ENCODE data around the gene KLRC4.
"Not testable (repeated sequence)": the region's sequence is repeated elsewhere in the genome, so short reads cannot be mapped to it uniquely, and the experiment has no call there.

KLRC4 gene

GRCh38 chr12:10409392-10409791, at the start of gene KLRC4:
Gene KLRC4, minus strand, starts transcription at chr12:10409757. Its CDS starts 182 bp downstream, at chr12:10409575.
- no peak for DNase-seq (ENCODE audit: low read depth in 2 of 3, low spot score in 2 of 3)

GRCh38 chr12:10457760-10458159, 48.2 kb upstream of the KLRC4 start:
- no peak for DNase-seq (ENCODE audit: low read depth in 2 of 3, low spot score in 2 of 3)

- no peak for DNase-seq (ENCODE audit: low read depth in 2 of 3, low spot score in 2 of 3)
Measured at GRCh38 chr12:10456856-10457255, 47.3 kb upstream of the KLRC4 start.

- no peak for DNase-seq (ENCODE audit: low read depth in 2 of 3, low spot score in 2 of 3)
Measured at GRCh38 chr12:10455766-10456165, 46.2 kb upstream of the KLRC4 start.

- DNase-seq (ENCODE audit: low read depth in 2 of 3, low spot score in 2 of 3): no peak
Measured at GRCh38 chr12:10454531-10454930, 45.0 kb upstream of the KLRC4 start.

GRCh38 chr12:10453156-10453555, 43.6 kb upstream of the KLRC4 start, which contains the start of gene KLRC1:
Gene KLRC1, minus strand, starts transcription at chr12:10453377. Its CDS starts 2,221 bp downstream, at chr12:10451156.
- DNase-seq (ENCODE audit: low read depth in 2 of 3, low spot score in 2 of 3): no peak

- DNase-seq (ENCODE audit: low read depth in 2 of 3, low spot score in 2 of 3): no peak
Measured at GRCh38 chr12:10448236-10448635, 38.7 kb upstream of the KLRC4 start.

GRCh38 chr12:10446052-10446451, 36.5 kb upstream of the KLRC4 start:
- not testable (repeated sequence) for DNase-seq (ENCODE audit: low read depth in 2 of 3, low spot score in 2 of 3)

GRCh38 chr12:10441144-10441543, 31.6 kb upstream of the KLRC4 start:
- DNase-seq (ENCODE audit: low read depth in 2 of 3, low spot score in 2 of 3): not testable (repeated sequence)

GRCh38 chr12:10439608-10440274, 30.2 kb upstream of the KLRC4 start:
- not testable (repeated sequence) for DNase-seq (ENCODE audit: low read depth in 2 of 3, low spot score in 2 of 3)

- DNase-seq (ENCODE audit: low read depth in 2 of 3, low spot score in 2 of 3): not testable (repeated sequence)
Measured at GRCh38 chr12:10437601-10438000, 28.0 kb upstream of the KLRC4 start.

GRCh38 chr12:10435816-10436215, 26.3 kb upstream of the KLRC4 start, which contains the start of gene KLRC2:
Gene KLRC2, minus strand, starts transcription at chr12:10436010. Its CDS starts 24 bp downstream, at chr12:10435986.
- not testable (repeated sequence) for DNase-seq (ENCODE audit: low read depth in 2 of 3, low spot score in 2 of 3)

GRCh38 chr12:10430623-10431022, 21.1 kb upstream of the KLRC4 start:
- not testable (repeated sequence) for DNase-seq (ENCODE audit: low read depth in 2 of 3, low spot score in 2 of 3)

GRCh38 chr12:10425938-10426337, 16.4 kb upstream of the KLRC4 start:
- DNase-seq (ENCODE audit: low read depth in 2 of 3, low spot score in 2 of 3): not testable (repeated sequence)

- not testable (repeated sequence) for DNase-seq (ENCODE audit: low read depth in 2 of 3, low spot score in 2 of 3)
Measured at GRCh38 chr12:10424260-10424899, 14.8 kb upstream of the KLRC4 start.

- DNase-seq (ENCODE audit: low read depth in 2 of 3, low spot score in 2 of 3): not testable (repeated sequence)
Measured at GRCh38 chr12:10422159-10422558, 12.6 kb upstream of the KLRC4 start.

- DNase-seq (ENCODE audit: low read depth in 2 of 3, low spot score in 2 of 3): not testable (repeated sequence)
Measured at GRCh38 chr12:10420334-10420733, 10.8 kb upstream of the KLRC4 start, which contains the start of gene KLRC3. Gene KLRC3, minus strand, starts transcription at chr12:10420595. Its CDS starts 45 bp downstream, at chr12:10420550.

- DNase-seq (ENCODE audit: low read depth in 2 of 3, low spot score in 2 of 3): no peak
Measured at GRCh38 chr12:10408842-10409241, 715 bp downstream of the KLRC4 start.

GRCh38 chr12:10406725-10407124, 2.8 kb downstream of the KLRC4 start:
- DNase-seq (ENCODE audit: low read depth in 2 of 3, low spot score in 2 of 3): no peak

- no peak for DNase-seq (ENCODE audit: low read depth in 2 of 3, low spot score in 2 of 3)
Measured at GRCh38 chr12:10405294-10405693, 4.3 kb downstream of the KLRC4 start.

- DNase-seq (ENCODE audit: low read depth in 2 of 3, low spot score in 2 of 3): no peak
Measured at GRCh38 chr12:10404798-10405197, 4.8 kb downstream of the KLRC4 start.

GRCh38 chr12:10400829-10401228, 8.7 kb downstream of the KLRC4 start:
- DNase-seq (ENCODE audit: low read depth in 2 of 3, low spot score in 2 of 3): no peak

Data from activated CD8-positive, alpha-beta memory T cell treated with anti-CD3 and anti-CD28 coated beads for 48 hours (primary cell).